C4-2B (cell line): ENCODE data around the gene NGFR.
A peak's percentile ranks its signal among the peaks of the same experiment; 100 is the strongest.

Source experiments
- CTCF ChIP-seq: fragments of 450-650 bp; conservative IDR thresholded peaks from 2 replicates; pipeline ENCODE4 v1.5.1; 2017; ENCODE audit warnings: mild to moderate bottlenecking
- ZFX ChIP-seq: fragments of 450-650 bp; IDR thresholded peaks from 2 replicates; pipeline ENCODE4 v1.6.1; 2017

DNA sequence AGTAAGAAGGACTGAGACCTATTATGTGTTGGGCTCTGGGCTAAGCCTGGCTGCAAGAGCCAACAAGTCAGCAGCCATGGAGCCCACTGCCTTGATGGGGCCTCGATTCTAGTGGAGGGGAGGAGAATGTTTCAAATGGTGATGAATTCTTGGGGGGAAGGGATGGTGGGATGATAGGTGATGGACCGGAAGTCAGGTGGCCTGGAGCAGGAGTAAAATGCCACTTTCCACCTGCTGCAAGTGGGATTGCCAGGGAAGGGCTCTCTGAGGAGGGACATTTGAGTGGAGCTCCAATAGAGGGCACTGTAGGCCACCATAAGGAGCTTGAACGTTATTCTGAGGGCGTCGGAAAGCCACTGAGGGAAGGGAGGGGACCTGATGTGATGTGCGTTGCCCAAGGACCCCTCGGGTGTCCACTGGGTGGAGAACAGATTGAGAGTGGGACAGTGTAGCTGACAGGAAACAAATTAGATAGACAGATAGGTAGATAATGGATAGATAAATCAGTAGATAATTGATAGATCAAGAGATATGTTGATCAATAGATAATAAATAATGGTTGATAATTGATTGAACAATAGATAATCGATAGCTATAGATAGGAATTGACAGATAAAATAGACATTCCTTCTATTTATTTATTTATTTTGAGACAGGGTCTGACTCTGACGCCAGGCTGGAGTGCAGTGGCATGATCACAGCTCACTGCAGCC, 62.4 kb downstream of the NGFR start:
- TF ChIP-seq CTCF, result peak; percentile 77
- TF ChIP-seq ZFX, result no peak
